VCaP (cell line): Measurements from ENCODE around the gene CCDC127.

Source experiments
- H3K27ac ChIP-seq: fragments of 450-650 bp; 2 replicates; pipeline ENCODE4 v1.5.1; 2017
- CTCF ChIP-seq: fragments of 450-650 bp; conservative IDR thresholded peaks from 2 replicates; pipeline ENCODE4 v1.5.1; 2017; ENCODE audit warnings: mild to moderate bottlenecking, moderate library complexity

CCDC127 gene

GRCh38 chr5:199197-199949 is 18.6 kb downstream of the CCDC127 start:
- TF ChIP-seq CTCF = no peak
- no peak overlapping the region for H3K27ac ChIP-seq

GRCh38 chr5:198516-199196 is 19.3 kb downstream of the CCDC127 start:
- TF ChIP-seq CTCF = no peak
- H3K27ac ChIP-seq = no peak overlapping the region

- no peak overlapping the region; the same call in 1 of the 2 replicates for H3K27ac ChIP-seq
These were observed 20.0 kb downstream of the CCDC127 start for GRCh38 chr5:197892-198489.

GRCh38 chr5:197031-197430 is 20.9 kb downstream of the CCDC127 start:
- peak overlapping the region; percentile 22; the same call in 1 of the 2 replicates for H3K27ac ChIP-seq

More at GRCh38 chr5:197892-198489, 20.0 kb downstream of the CCDC127 start:
- no peak for TF ChIP-seq CTCF

- no peak overlapping the region for H3K27ac ChIP-seq
- no peak for TF ChIP-seq CTCF
These were observed 21.6 kb downstream of the CCDC127 start for GRCh38 chr5:196350-196749.

- no peak for TF ChIP-seq CTCF
- no peak overlapping the region for H3K27ac ChIP-seq
These were observed 22.4 kb downstream of the CCDC127 start for GRCh38 chr5:195401-196160.

GRCh38 chr5:194603-195209 is 23.2 kb downstream of the CCDC127 start:
- TF ChIP-seq CTCF = no peak
- no peak overlapping the region for H3K27ac ChIP-seq
